ENCODE results near the gene PRKCSH.
A peak's percentile ranks its signal among the peaks of the same experiment; 100 is the strongest.

PRKCSH gene

GRCh38 chr19:11495481-11495880, 60.0 kb downstream of the PRKCSH start:
- no peak for DNase-seq (ENCODE audit: insufficient read length, low spot score)
- FAIRE-seq: no peak

- no peak for DNase-seq (ENCODE audit: insufficient read length, low spot score)
- FAIRE-seq: no peak
Observed at GRCh38 chr19:11495885-11496284, 60.5 kb downstream of the PRKCSH start.

- DNase-seq (ENCODE audit: insufficient read length, low spot score) (no peak), FAIRE-seq (peak; percentile 18)
Observed at GRCh38 chr19:11496391-11497163, 61.1 kb downstream of the PRKCSH start.

- DNase-seq (ENCODE audit: insufficient read length, low spot score) (no peak), FAIRE-seq (no peak)
Observed at GRCh38 chr19:11499220-11499726, 63.8 kb downstream of the PRKCSH start.

GRCh38 chr19:11499890-11500420, 64.5 kb downstream of the PRKCSH start:
- FAIRE-seq (no peak), DNase-seq (ENCODE audit: insufficient read length, low spot score) (no peak)

All from GM19239 (cell line).